Gastroesophageal sphincter (tissue), 4 donors: ENCODE data around the gene TSTD2. TPM values are rescaled to one million over a fixed set of nuclear protein-coding genes. Genes with fewer than 3 reads are reported as not detected.

Experiments
- ATAC-seq: fragments of 150-250 bp; one replicate; pipeline ENCODE4 v1.9.1; 2016; ENCODE audit warnings: mild to moderate bottlenecking, moderate library complexity
- H3K27ac ChIP-seq, 4 donors: fragments of 200-600 bp; sonication (generic) in 3 of 4; 1 replicate in 3 of 4; 2 replicates in 1 of 4; pipeline ENCODE4 v1.5.1; 2016 to 2019
- H3K27me3 ChIP-seq: fragments of 200-600 bp; sonication (generic); one replicate; pipeline ENCODE4 v1.5.1; 2019
- H3K36me3 ChIP-seq, 2 donors: fragments of 200-600 bp; sonication (generic); one replicate each; pipeline ENCODE4 v1.5.1; 2019; ENCODE audit warnings: control low read depth in 1 of 2
- H3K4me1 ChIP-seq, 3 donors: fragments of 200-600 bp; sonication (generic); 1 replicate in 2 of 3; 2 replicates in 1 of 3; pipeline ENCODE4 v1.5.1; 2016 to 2019; ENCODE audit warnings: control low read depth in 2 of 3
- H3K4me3 ChIP-seq, 2 donors: fragments of 200-600 bp; sonication (generic); one replicate each; pipeline ENCODE4 v1.5.1; 2019; ENCODE audit warnings: mild to moderate bottlenecking in 1 of 2, moderate library complexity in 1 of 2
- H3K9me3 ChIP-seq, 3 donors: fragments of 200-600 bp; sonication (generic); one replicate each; pipeline ENCODE4 v1.5.1; 2017 to 2019; ENCODE audit warnings: control low read depth in 2 of 3
- EP300 ChIP-seq: sonication (generic); formaldehyde crosslinking; IDR thresholded peaks from one replicate; pipeline ENCODE4 v1.6.1; 2017; ENCODE audit warnings: antibody characterized with exemption, mild to moderate bottlenecking
- POLR2A ChIP-seq, 2 donors: fragments of 450-650 bp; IDR thresholded peaks; one replicate each; pipeline ENCODE4 v1.6.1; 2017; ENCODE audit warnings: antibody characterized with exemption in 2 of 2, mild to moderate bottlenecking in 2 of 2, moderate library complexity in 1 of 2
- POLR2AphosphoS5 ChIP-seq: sonication (generic); formaldehyde crosslinking; IDR thresholded peaks from one replicate; pipeline ENCODE4 v1.6.1; 2017; ENCODE audit warnings: antibody characterized with exemption
- WGBS, 2 donors: methylation state at CpG; one replicate each; pipeline ENCODE4 v1.1.5; 2018; ENCODE audit warnings: low coverage in 1 of 2; 5-methylcytosine and 5-hydroxymethylcytosine counted together
- total RNA-seq, 4 donors: library from RNA; depleted of rRNA; stranded (reverse); fragments of >200 nt; gene quantifications; one replicate each; pipeline ENCODE4 v1.1.0, GENCODE V29; 2016
- TF ChIP-seq, protein P1 (sequence below), 4 experiments: fragments of 200-600 bp in 2 of 4; fragments of 450-650 bp in 2 of 4; sonication (generic) in 1 of 4; IDR thresholded peaks; one replicate each; pipeline ENCODE4 v1.5.1; 2017 to 2019; ENCODE audit warnings: antibody characterized with exemption in 4 of 4, mild to moderate bottlenecking in 2 of 4, moderate library complexity in 2 of 4

TSTD2 gene
- total RNA-seq, 4 donors from 2014 or later: 20.0 to 33.8 (median 30.8) TPM

DNA sequence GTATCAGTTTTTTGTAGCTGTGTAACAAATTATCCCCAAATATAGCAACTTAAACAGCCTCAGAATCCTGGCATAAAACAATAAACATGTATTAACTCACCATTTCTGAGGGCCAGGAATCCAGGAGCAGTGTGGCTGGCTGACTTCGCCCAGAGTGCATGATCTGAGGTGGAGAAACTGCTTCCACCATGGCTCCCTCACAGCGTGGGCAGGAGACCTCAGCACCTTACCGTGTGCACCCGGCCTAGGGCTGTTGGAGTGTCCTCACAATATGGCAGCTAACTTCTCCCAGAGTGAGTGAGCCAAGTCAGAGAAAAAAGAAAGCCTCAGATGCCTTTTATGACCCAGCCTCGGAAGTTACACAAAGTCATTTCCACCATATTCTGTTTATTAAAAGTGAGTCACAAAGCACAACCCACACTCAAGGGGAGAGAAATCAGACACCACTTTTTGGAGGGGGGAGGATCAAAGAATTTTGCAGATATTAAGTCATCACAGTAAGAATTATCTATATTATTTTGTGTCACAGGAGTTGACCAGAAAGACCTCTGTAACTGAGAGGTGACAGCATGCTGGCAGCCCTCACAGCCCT, 59.6 kb downstream of the TSTD2 start:
- Histone ChIP-seq H3K4me3 (no peak overlapping the region), H3K27me3 (no peaks in the 10 kb centered on the region), H3K36me3 (peaks cover 0 to 80% of the 10 kb centered on the region in 2 donors), H3K27ac (peak overlapping the region in 1 of 4 donors; percentile 58), H3K4me1 (peaks cover 4 to 30% (median 4%) of the 10 kb centered on the region in 3 donors), H3K9me3 (no peaks in the 10 kb centered on the region)
- ATAC-seq: no peak
- TF ChIP-seq POLR2AphosphoS5 (no peak), EP300 (no peak), POLR2A (IDR thresholded peaks at IDR 0.05) (no peak)
- TF ChIP-seq, protein P1, sequence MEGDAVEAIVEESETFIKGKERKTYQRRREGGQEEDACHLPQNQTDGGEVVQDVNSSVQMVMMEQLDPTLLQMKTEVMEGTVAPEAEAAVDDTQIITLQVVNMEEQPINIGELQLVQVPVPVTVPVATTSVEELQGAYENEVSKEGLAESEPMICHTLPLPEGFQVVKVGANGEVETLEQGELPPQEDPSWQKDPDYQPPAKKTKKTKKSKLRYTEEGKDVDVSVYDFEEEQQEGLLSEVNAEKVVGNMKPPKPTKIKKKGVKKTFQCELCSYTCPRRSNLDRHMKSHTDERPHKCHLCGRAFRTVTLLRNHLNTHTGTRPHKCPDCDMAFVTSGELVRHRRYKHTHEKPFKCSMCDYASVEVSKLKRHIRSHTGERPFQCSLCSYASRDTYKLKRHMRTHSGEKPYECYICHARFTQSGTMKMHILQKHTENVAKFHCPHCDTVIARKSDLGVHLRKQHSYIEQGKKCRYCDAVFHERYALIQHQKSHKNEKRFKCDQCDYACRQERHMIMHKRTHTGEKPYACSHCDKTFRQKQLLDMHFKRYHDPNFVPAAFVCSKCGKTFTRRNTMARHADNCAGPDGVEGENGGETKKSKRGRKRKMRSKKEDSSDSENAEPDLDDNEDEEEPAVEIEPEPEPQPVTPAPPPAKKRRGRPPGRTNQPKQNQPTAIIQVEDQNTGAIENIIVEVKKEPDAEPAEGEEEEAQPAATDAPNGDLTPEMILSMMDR (IDR thresholded peaks at IDR 0.05): no peak
- 30 to 60% methylated on average over 1 of the region's 5 CpGs for WGBS, 2 donors

DNA sequence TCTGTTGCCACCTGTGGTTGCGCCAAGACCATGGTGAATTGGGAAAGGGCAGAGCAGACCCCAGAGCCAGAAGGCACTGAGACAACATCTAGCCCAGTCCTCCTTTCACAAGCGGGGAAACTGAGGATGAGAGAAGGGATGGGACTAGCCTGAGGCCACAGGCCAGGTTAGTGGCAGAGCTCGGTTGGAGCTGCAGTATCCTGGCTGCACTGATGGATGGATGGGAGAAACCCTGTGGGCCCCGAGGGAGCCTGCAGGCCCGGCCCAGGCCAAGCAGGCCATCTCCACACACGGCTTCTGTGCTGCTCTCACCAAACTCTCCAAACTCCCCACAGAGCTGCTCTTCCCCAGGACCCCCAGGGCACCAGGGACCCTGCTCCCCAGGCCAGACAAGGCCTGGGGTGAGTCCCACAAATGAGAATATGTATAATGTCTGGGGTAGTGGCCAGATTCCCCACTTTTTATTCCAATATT, 60.2 kb downstream of the TSTD2 start:
- peaks cover 4 to 27% (median 4%) of the 10 kb centered on the region in 3 donors for H3K4me1 ChIP-seq
- ATAC-seq: no peak
- 68 to 100% methylated on average over 1 to 3 of the region's 6 CpGs for WGBS, 2 donors
- H3K9me3 ChIP-seq: no peaks in the 10 kb centered on the region
- TF ChIP-seq POLR2A (IDR thresholded peaks at IDR 0.05): no peak
- TF ChIP-seq POLR2AphosphoS5: no peak
- TF ChIP-seq, protein P1 (IDR thresholded peaks at IDR 0.05): no peak
- no peak for TF ChIP-seq EP300
- no peak overlapping the region for H3K4me3 ChIP-seq
- peaks cover 0 to 86% of the 10 kb centered on the region in 2 donors for H3K36me3 ChIP-seq
- H3K27me3 ChIP-seq: no peaks in the 10 kb centered on the region
- peak overlapping the region in 3 of 4 donors; percentile 17 to 66 (median 58) for H3K27ac ChIP-seq

DNA sequence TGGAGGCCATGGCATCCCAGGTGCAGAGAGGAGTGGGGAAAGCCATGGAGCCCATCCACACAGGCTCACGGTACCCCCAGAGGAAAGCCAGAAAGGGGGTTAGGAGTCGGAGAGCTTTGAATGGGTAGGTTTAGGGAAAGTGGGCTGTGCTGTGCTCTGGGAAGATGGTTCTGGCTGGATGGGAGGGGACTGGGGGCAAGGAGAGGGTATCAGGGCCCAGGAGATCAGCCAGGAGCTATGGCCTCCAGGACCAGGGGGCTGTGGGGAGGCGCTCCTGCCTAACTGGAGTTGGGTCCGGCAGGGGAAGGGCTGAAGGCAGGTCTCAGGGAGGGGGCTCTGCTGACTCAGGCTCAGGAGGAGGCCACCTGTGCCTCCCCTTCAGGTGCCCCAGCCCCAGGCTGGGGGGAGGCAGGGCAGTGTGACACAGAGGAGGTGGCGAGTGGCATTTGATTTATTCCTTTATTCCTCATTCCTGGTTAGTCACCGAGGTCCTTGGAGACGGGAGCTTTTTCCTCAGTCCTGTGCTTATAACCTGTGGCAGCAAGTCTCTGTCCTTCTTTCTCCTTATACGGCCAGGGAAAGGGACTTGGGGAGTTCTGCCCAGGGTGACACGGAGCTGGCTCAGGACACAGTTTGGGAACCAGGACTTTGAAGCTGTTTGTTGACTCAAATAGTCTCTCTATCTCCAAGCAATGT, 60.8 kb downstream of the TSTD2 start:
- Histone ChIP-seq H3K27ac (peak overlapping the region in 2 of 4 donors; percentile 58 to 66), H3K36me3 (peaks cover 0 to 92% of the 10 kb centered on the region in 2 donors), H3K27me3 (no peaks in the 10 kb centered on the region), H3K9me3 (no peaks in the 10 kb centered on the region), H3K4me3 (no peak overlapping the region), H3K4me1 (peaks cover 4 to 27% (median 4%) of the 10 kb centered on the region in 3 donors)
- no peak for TF ChIP-seq POLR2A (IDR thresholded peaks at IDR 0.05)
- no peak for TF ChIP-seq EP300
- TF ChIP-seq POLR2AphosphoS5: no peak
- TF ChIP-seq, protein P1 (IDR thresholded peaks at IDR 0.05): no peak
- ATAC-seq: no peak
- 0 to 61% methylated on average over 1 to 3 of the region's 9 CpGs for WGBS, 2 donors

DNA sequence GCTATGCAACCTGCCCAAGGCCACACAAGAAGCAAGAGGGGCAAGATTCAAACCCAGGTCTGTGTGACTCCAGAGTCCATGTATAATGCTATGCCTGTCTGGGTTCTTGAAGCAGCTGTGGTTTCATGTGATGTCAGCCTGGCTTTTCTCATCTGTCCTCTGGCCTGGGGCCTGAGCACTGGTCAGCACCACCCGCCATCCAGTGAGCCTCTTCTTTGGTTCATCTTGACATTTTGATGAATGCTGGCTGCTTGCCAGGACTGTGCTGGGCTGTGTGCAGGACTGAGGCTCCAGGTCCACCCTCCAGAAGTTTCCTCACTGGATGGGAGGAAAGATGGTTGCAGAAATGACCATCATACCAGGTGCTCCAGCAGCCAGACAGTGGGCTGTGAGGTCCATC, 61.5 kb downstream of the TSTD2 start:
- WGBS, 2 donors: no CpG with 5 or more reads among the region's 1 CpG
- Histone ChIP-seq H3K27me3 (no peaks in the 10 kb centered on the region), H3K4me1 (peaks cover 4 to 27% (median 4%) of the 10 kb centered on the region in 3 donors), H3K4me3 (no peak overlapping the region), H3K27ac (peak overlapping the region in 3 of 4 donors; percentile 16 to 66 (median 58)), H3K9me3 (no peaks in the 10 kb centered on the region), H3K36me3 (peaks cover 0 to 92% of the 10 kb centered on the region in 2 donors)
- TF ChIP-seq EP300: no peak
- TF ChIP-seq POLR2A (IDR thresholded peaks at IDR 0.05): no peak
- TF ChIP-seq POLR2AphosphoS5: no peak
- TF ChIP-seq, protein P1 (IDR thresholded peaks at IDR 0.05): no peak
- ATAC-seq: no peak
